ENCODE results near the gene PPP4R2. TPM values are rescaled to one million over a fixed set of nuclear protein-coding genes. Genes with fewer than 3 reads are reported as not detected.

Gene PPP4R2
- total and polyA plus RNA-seq, 10 donors: 12.2 to 94.7 (median 54.2) TPM

GRCh38 chr3:73024836-73025235, 28.2 kb downstream of the PPP4R2 start:
- TF ChIP-seq POLR2AphosphoS5 (IDR thresholded peaks at IDR 0.05) (no peak), POLR2A (IDR thresholded peaks at IDR 0.05) (no peak)
- TF ChIP-seq, protein P1, sequence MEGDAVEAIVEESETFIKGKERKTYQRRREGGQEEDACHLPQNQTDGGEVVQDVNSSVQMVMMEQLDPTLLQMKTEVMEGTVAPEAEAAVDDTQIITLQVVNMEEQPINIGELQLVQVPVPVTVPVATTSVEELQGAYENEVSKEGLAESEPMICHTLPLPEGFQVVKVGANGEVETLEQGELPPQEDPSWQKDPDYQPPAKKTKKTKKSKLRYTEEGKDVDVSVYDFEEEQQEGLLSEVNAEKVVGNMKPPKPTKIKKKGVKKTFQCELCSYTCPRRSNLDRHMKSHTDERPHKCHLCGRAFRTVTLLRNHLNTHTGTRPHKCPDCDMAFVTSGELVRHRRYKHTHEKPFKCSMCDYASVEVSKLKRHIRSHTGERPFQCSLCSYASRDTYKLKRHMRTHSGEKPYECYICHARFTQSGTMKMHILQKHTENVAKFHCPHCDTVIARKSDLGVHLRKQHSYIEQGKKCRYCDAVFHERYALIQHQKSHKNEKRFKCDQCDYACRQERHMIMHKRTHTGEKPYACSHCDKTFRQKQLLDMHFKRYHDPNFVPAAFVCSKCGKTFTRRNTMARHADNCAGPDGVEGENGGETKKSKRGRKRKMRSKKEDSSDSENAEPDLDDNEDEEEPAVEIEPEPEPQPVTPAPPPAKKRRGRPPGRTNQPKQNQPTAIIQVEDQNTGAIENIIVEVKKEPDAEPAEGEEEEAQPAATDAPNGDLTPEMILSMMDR (IDR thresholded peaks at IDR 0.05 in 8 of 11, conservative IDR thresholded peaks at IDR 0.05 in 3 of 11): no peak
- H3K27ac ChIP-seq: no peak overlapping the region
- intact Hi-C loops (cut with DNase I; ENCODE audit: low total_unique reads): no loop called here

DNA sequence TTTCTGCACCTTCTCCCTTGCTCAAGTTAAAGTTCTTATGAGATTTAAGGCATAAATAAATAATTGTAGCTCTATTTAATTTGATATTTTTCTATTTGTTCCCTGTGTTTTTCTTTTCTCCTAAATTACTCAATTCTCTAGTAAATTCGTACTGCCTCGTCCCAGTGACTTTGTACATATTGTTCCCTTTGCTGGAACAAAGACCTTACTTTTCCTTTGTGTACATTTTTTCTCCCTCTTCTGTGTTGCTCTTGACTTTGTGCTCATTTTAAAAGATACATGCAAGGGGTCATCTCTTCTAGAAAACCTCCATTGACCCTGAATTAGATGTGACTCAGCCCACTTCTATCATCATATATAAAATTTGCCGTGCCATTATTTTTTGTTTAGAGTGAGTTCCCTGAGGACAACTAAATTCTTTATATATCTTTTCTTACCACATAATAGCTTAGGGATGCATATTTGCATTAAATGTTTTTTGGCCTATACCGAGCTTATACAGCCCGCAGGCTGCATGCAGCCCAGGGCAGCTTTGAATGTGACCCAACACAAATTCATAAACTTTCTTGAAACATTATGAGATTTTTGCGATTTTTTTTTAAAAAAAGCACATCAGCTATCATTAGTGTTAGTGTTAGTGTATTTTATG, 29.6 kb downstream of the PPP4R2 start:
- peaks cover 10 to 100% (median 53%) of the 10 kb centered on the region in 6 donors for H3K4me1 ChIP-seq
- no peaks in the 10 kb centered on the region for H3K9me3 ChIP-seq
- no peak overlapping the region for H3K4me3 ChIP-seq
- intact Hi-C loops (cut with DNase I; ENCODE audit: low total_unique reads): no loop called here
- 78 to 97% (median 93%) methylated on average over 6 of the region's 6 CpGs for WGBS, 5 donors
- TF ChIP-seq POLR2AphosphoS5 (IDR thresholded peaks at IDR 0.05) (no peak), POLR2A (IDR thresholded peaks at IDR 0.05) (no peak)
- TF ChIP-seq, protein P1 (IDR thresholded peaks at IDR 0.05 in 8 of 11, conservative IDR thresholded peaks at IDR 0.05 in 3 of 11): no peak
- H3K27me3 ChIP-seq (replicated peaks in 1 of 7): no peaks in the 10 kb centered on the region
- DNase-seq: no peak
- H3K36me3 ChIP-seq: peaks cover 0 to 8% (median 0%) of the 10 kb centered on the region in 6 donors
- H3K27ac ChIP-seq: no peak overlapping the region

More at GRCh38 chr3:73024836-73025235, 28.2 kb downstream of the PPP4R2 start:
- H3K4me1 ChIP-seq: peaks cover 10 to 100% (median 58%) of the 10 kb centered on the region in 6 donors
- no peak for DNase-seq
- H3K9me3 ChIP-seq: no peaks in the 10 kb centered on the region
- H3K27me3 ChIP-seq (replicated peaks in 1 of 7): no peaks in the 10 kb centered on the region
- H3K4me3 ChIP-seq: no peak overlapping the region
- H3K36me3 ChIP-seq: peaks cover 0 to 8% (median 0%) of the 10 kb centered on the region in 6 donors

GRCh38 chr3:73026760-73027113, 30.1 kb downstream of the PPP4R2 start:
- Histone ChIP-seq H3K4me3 (no peak overlapping the region), H3K9me3 (no peaks in the 10 kb centered on the region), H3K27me3 (replicated peaks in 1 of 7) (no peaks in the 10 kb centered on the region), H3K36me3 (peaks cover 0 to 8% (median 0%) of the 10 kb centered on the region in 6 donors), H3K27ac (no peak overlapping the region), H3K4me1 (peaks cover 10 to 100% (median 55%) of the 10 kb centered on the region in 6 donors)
- intact Hi-C loops (cut with DNase I; ENCODE audit: low total_unique reads): no loop called here
- DNase-seq: no peak
- TF ChIP-seq POLR2AphosphoS5 (IDR thresholded peaks at IDR 0.05): no peak
- TF ChIP-seq, protein P1 (IDR thresholded peaks at IDR 0.05 in 8 of 11, conservative IDR thresholded peaks at IDR 0.05 in 3 of 11): no peak
- TF ChIP-seq POLR2A (IDR thresholded peaks at IDR 0.05): no peak
- WGBS, 5 donors: 52 to 100% (median 97%) methylated on average over 2 of the region's 2 CpGs

GRCh38 chr3:73028803-73029202, 32.2 kb downstream of the PPP4R2 start:
- Histone ChIP-seq H3K9me3 (no peaks in the 10 kb centered on the region), H3K4me1 (peaks cover 10 to 100% (median 56%) of the 10 kb centered on the region in 6 donors), H3K4me3 (no peak overlapping the region), H3K27ac (peak overlapping the region in 1 of 8 donors; percentile 16), H3K36me3 (peaks cover 0 to 8% (median 0%) of the 10 kb centered on the region in 6 donors), H3K27me3 (replicated peaks in 1 of 7) (no peaks in the 10 kb centered on the region)
- TF ChIP-seq POLR2A (IDR thresholded peaks at IDR 0.05) (no peak), POLR2AphosphoS5 (IDR thresholded peaks at IDR 0.05) (no peak)
- TF ChIP-seq, protein P1 (IDR thresholded peaks at IDR 0.05 in 8 of 11, conservative IDR thresholded peaks at IDR 0.05 in 3 of 11): no peak
- intact Hi-C loops (cut with DNase I; ENCODE audit: low total_unique reads): no loop called here
- 57 to 92% (median 74%) methylated on average over 4 of the region's 4 CpGs for WGBS, 5 donors
- no peak for DNase-seq
